ENCODE data around the gene VAT1. TPM values are rescaled to one million over a fixed set of nuclear protein-coding genes. Genes with fewer than 3 reads are reported as not detected.

VAT1 gene
- total RNA-seq, 3 donors from 2014 or later: 35.2 to 142 (median 48.7) TPM

GRCh38 chr17:43025766-43026537, 3.8 kb upstream of the VAT1 start:
- H3K36me3 ChIP-seq (ENCODE audit: low read depth): no peaks in the 10 kb centered on the region
- ATAC-seq (no peak), DNase-seq (no peak)
- H3K9me3 ChIP-seq: no peaks in the 10 kb centered on the region
- peaks cover 14% of the 10 kb centered on the region for H3K4me1 ChIP-seq (ENCODE audit: low read depth)
- TF ChIP-seq CTCF (IDR thresholded peaks at IDR 0.05): no peak
- intact Hi-C loops (cut with DNase I, micrococcal nuclease): no loop called here
- H3K4me3 ChIP-seq: no peak overlapping the region

GRCh38 chr17:43025290-43025657, 3.1 kb upstream of the VAT1 start:
- Histone ChIP-seq H3K36me3 (ENCODE audit: low read depth) (no peaks in the 10 kb centered on the region), H3K9me3 (no peaks in the 10 kb centered on the region), H3K4me1 (ENCODE audit: low read depth) (peaks cover 15% of the 10 kb centered on the region), H3K4me3 (no peak overlapping the region)
- no peak for TF ChIP-seq CTCF (IDR thresholded peaks at IDR 0.05)
- ATAC-seq (no peak), DNase-seq (peak in 1 of 3 donors; percentile 63)
- intact Hi-C loops (cut with DNase I, micrococcal nuclease): no loop called here

- ATAC-seq (peak; percentile 69), DNase-seq (peak; percentile 81 to 84 (median 83))
- no peaks in the 10 kb centered on the region for H3K36me3 ChIP-seq (ENCODE audit: low read depth)
- H3K4me3 ChIP-seq: no peak within 1 kb of the TSS
- H3K4me1 ChIP-seq (ENCODE audit: low read depth): peaks cover 18% of the 10 kb centered on the region
- no peaks in the 10 kb centered on the region for H3K9me3 ChIP-seq
- peak; percentile 32 for TF ChIP-seq CTCF (IDR thresholded peaks at IDR 0.05)
- intact Hi-C loops (cut with DNase I, micrococcal nuclease): no loop called here
These were observed 2.5 kb upstream of the VAT1 start, which contains the start of gene RND2 for GRCh38 chr17:43024407-43025289. RND2 (plus strand) TSS chr17:43025231; CDS start chr17:43025348, 117 bp downstream.

GRCh38 chr17:43020789-43021740, 1.1 kb downstream of the VAT1 start:
- no peaks in the 10 kb centered on the region for H3K9me3 ChIP-seq
- TF ChIP-seq CTCF (IDR thresholded peaks at IDR 0.05): no peak
- intact Hi-C loops (cut with DNase I, micrococcal nuclease): no loop called here
- ATAC-seq: peak; percentile 18
- peaks cover 24% of the 10 kb centered on the region for H3K4me1 ChIP-seq (ENCODE audit: low read depth)
- peak overlapping the region; percentile 75 for H3K4me3 ChIP-seq
- H3K36me3 ChIP-seq (ENCODE audit: low read depth): no peaks in the 10 kb centered on the region
- peak; percentile 64 to 78 (median 73) for DNase-seq

GRCh38 chr17:43020030-43020621, 2.1 kb downstream of the VAT1 start:
- H3K9me3 ChIP-seq: no peaks in the 10 kb centered on the region
- no peaks in the 10 kb centered on the region for H3K36me3 ChIP-seq (ENCODE audit: low read depth)
- no peak for TF ChIP-seq CTCF (IDR thresholded peaks at IDR 0.05)
- no peak overlapping the region for H3K4me3 ChIP-seq
- intact Hi-C loops (cut with DNase I, micrococcal nuclease): no loop called here
- ATAC-seq: no peak
- peaks cover 24% of the 10 kb centered on the region for H3K4me1 ChIP-seq (ENCODE audit: low read depth)
- DNase-seq: no peak

Data from mucosa of descending colon (tissue), 3 donors.